ENCODE measurements around the gene OLFML2A.

OLFML2A gene

DNA sequence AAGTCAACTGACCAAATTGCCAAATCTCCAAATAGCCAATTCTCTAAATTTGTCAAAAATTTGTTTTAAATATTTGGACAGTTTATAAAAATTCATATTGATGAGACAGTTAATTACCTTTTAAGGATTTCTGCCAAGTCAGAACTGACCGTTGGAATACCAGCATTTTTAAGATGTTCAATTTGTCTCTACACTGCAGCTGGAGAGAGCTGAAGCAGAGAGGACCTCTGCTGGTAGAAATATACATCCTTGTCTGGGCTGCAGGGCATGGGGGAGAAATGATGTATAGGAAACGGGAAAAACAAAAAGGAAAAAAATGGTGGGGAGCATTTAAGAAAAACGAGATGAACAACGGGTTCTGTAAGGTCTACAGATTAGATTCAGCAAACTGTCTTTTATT, 22.6 kb upstream of the OLFML2A start:
- TF ChIP-seq, protein P1, sequence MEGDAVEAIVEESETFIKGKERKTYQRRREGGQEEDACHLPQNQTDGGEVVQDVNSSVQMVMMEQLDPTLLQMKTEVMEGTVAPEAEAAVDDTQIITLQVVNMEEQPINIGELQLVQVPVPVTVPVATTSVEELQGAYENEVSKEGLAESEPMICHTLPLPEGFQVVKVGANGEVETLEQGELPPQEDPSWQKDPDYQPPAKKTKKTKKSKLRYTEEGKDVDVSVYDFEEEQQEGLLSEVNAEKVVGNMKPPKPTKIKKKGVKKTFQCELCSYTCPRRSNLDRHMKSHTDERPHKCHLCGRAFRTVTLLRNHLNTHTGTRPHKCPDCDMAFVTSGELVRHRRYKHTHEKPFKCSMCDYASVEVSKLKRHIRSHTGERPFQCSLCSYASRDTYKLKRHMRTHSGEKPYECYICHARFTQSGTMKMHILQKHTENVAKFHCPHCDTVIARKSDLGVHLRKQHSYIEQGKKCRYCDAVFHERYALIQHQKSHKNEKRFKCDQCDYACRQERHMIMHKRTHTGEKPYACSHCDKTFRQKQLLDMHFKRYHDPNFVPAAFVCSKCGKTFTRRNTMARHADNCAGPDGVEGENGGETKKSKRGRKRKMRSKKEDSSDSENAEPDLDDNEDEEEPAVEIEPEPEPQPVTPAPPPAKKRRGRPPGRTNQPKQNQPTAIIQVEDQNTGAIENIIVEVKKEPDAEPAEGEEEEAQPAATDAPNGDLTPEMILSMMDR (conservative IDR thresholded peaks at IDR 0.05; ENCODE audit: low read length) = peak; percentile 68
- DNase-seq (ENCODE audit: low read depth) = peak; percentile 38
- no peak overlapping the region for H3K4me3 ChIP-seq (ENCODE audit: low read length)

DNA sequence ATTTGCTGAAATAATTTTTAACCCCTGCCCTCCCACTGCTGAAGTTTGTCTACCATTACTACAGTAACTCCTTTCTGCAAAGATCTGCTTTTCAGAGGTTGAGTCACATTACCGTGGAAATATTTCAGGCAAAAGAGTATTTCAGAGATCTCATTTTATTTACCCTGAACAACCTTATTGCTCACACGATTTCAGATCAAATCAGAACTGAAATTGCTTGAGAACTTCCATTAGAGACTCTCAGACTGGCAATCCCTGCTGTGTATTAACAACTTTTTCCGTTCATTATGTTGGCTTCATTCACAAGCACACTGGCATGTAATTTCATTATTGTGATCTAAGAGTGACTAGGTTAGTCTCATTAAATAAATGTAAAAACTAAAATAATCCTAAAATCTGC, 21.9 kb upstream of the OLFML2A start:
- no peak overlapping the region for H3K4me3 ChIP-seq (ENCODE audit: low read length)
- TF ChIP-seq, protein P1 (conservative IDR thresholded peaks at IDR 0.05; ENCODE audit: low read length) = no peak
- no peak for DNase-seq (ENCODE audit: low read depth)

DNA sequence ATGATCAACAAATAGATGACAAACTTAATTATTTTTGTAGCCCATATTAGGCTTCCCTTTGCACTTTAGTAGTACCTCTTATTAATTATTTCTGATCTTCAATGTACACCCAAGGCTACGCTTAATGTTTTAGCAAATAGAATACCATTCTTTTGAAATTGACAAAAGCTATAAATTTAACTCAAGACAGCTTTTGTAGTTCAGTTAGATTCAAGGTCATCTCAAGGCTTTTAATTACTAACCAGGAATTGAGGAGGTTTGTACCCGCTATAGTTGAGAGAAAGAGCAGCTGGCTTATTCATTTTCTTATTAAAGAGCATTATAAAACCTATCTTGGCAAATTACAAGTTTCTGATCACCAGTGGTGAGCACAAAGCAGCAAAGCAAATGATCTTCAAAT, 20.9 kb upstream of the OLFML2A start:
- no peak overlapping the region for H3K4me3 ChIP-seq (ENCODE audit: low read length)
- DNase-seq (ENCODE audit: low read depth) = no peak
- TF ChIP-seq, protein P1 (conservative IDR thresholded peaks at IDR 0.05; ENCODE audit: low read length) = no peak

DNA sequence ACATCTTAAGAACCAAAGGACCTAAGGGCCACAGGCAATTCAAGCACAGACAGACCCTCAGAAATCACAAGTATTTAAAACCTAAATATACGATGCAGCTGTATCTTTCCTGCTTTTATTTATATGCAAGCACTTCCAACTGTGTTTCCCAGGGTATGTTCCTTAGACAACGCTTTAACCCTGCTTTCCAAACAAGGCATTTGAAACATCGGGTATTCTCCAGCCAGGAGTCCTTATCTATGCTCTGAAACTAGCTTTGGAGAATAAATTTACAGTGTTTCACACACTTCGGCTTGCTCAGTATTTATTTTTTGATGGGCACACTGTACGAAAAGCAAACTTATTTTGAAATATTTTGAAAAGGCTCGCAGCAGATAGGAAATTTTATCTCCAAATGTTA, 19.3 kb upstream of the OLFML2A start:
- TF ChIP-seq, protein P1 (conservative IDR thresholded peaks at IDR 0.05; ENCODE audit: low read length) = no peak
- DNase-seq (ENCODE audit: low read depth) = no peak
- no peak overlapping the region for H3K4me3 ChIP-seq (ENCODE audit: low read length)

DNA sequence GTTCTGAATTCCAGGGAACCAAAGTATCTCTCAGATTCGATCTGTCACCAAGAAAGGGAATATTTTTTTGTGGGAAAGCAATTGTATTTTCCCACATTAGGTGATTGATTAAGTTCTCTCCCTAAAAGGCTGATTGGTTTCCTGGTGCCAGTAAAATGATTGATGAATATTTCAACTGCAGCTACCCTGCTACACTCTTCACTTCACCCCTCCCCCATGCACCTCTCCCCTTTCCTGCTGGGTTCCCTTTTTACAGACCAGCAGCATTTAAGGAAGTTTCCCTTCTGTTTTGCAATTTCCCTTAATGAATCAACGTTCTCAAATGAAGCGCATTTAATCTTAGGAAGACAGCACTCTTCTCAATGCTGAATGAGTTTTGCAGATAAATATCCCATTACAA, 18.9 kb upstream of the OLFML2A start:
- TF ChIP-seq, protein P1 (conservative IDR thresholded peaks at IDR 0.05; ENCODE audit: low read length) = no peak
- H3K4me3 ChIP-seq (ENCODE audit: low read length) = no peak overlapping the region
- DNase-seq (ENCODE audit: low read depth) = no peak

DNA sequence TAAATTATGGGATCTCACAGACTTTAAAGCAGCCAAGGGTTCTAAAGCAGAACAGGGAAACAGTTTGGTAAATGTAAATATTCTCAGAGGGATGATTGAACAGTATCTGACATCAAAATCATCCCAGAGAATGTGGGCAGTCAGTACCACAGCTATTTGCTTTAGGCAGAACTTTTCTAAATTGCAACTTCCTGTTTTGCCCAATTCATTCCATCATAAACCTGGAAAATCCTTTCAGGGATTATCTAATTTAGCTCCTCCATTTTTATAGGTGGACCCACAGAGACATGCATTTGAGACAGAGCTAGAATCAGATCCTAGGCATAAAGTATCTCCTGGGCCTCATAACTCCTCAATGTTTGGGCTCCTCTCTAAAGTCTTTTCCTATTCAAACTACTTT, 18.2 kb upstream of the OLFML2A start:
- H3K4me3 ChIP-seq (ENCODE audit: low read length) = no peak overlapping the region
- DNase-seq (ENCODE audit: low read depth) = no peak
- TF ChIP-seq, protein P1 (conservative IDR thresholded peaks at IDR 0.05; ENCODE audit: low read length) = no peak

DNA sequence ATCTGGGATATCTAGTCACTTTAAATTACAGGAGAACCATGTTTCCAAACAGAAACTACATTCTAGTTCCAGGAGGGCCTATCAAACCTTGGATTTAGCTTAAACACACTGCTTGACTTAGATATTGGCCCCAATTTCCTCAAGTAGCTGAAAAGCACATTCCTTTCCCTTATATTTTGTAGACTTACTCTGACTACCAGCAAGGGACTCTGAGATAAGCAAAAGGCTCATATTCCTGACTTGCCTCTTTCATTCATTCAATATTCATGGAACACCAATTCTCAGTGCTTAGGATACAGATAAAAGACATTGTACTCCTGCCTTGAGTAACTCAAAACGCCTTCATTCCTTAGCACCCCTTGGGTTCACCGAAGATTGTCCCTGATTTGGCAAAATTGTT, 17.6 kb upstream of the OLFML2A start:
- H3K4me3 ChIP-seq (ENCODE audit: low read length) = no peak overlapping the region
- DNase-seq (ENCODE audit: low read depth) = no peak
- TF ChIP-seq, protein P1 (conservative IDR thresholded peaks at IDR 0.05; ENCODE audit: low read length) = no peak
